C1 segment of cervical spinal cord (tissue), 14 donors: Measurements from ENCODE around the gene XPNPEP2.

Experiments used
- DNase-seq, 14 donors: peaks; one replicate each; lab custom pipeline; 2025; lab: John Stamatoyannopoulos, UW

The XPNPEP2 gene

GRCh38 chrX:129749069-129749468 is 10.3 kb downstream of the XPNPEP2 start:
- DNase-seq = no peak

GRCh38 chrX:129750971-129751370 is 12.2 kb downstream of the XPNPEP2 start:
- DNase-seq = no peak

- no peak for DNase-seq
These were observed 15.6 kb downstream of the XPNPEP2 start for GRCh38 chrX:129754056-129755024.

GRCh38 chrX:129755779-129756650 is 17.2 kb downstream of the XPNPEP2 start:
- no peak for DNase-seq

GRCh38 chrX:129759576-129760061 is 20.8 kb downstream of the XPNPEP2 start:
- DNase-seq = peak in 10 of 14 donors; percentile 32 to 85 (median 52)

GRCh38 chrX:129760155-129760554 is 21.4 kb downstream of the XPNPEP2 start:
- DNase-seq = no peak

GRCh38 chrX:129760981-129761380 is 22.2 kb downstream of the XPNPEP2 start:
- DNase-seq = no peak

GRCh38 chrX:129761596-129761995 is 22.8 kb downstream of the XPNPEP2 start:
- no peak for DNase-seq

GRCh38 chrX:129762448-129762847 is 23.7 kb downstream of the XPNPEP2 start:
- DNase-seq = no peak

- no peak for DNase-seq
These were observed 24.9 kb downstream of the XPNPEP2 start for GRCh38 chrX:129763666-129764065.

- no peak for DNase-seq
These were observed 29.4 kb downstream of the XPNPEP2 start for GRCh38 chrX:129768186-129768585.

- no peak for DNase-seq
These were observed 30.0 kb downstream of the XPNPEP2 start for GRCh38 chrX:129768586-129769466.

- no peak for DNase-seq
These were observed 30.8 kb downstream of the XPNPEP2 start for GRCh38 chrX:129769467-129770154.

GRCh38 chrX:129771266-129771995 is 32.7 kb downstream of the XPNPEP2 start:
- DNase-seq = no peak

GRCh38 chrX:129772796-129773431 is 34.1 kb downstream of the XPNPEP2 start:
- peak in 7 of 14 donors; percentile 2 to 56 (median 32) for DNase-seq

GRCh38 chrX:129773649-129774458 is 35.1 kb downstream of the XPNPEP2 start:
- no peak for DNase-seq

GRCh38 chrX:129777218-129778030 is 38.6 kb downstream of the XPNPEP2 start:
- peak in 5 of 14 donors; percentile 8 to 35 (median 11) for DNase-seq
